HG03066 (cell line): ENCODE data around the gene HSPB6.
"Not testable (repeated sequence)": the region's sequence is repeated elsewhere in the genome, so short reads cannot be mapped to it uniquely, and the experiment has no call there.

Experiments
- ATAC-seq: cut with Tn5 transposase; IDR thresholded peaks from one replicate; pipeline ENCODE4 v1.9.1; 2021; ENCODE audit warnings: low read depth; ENCODE audit not compliant: unreplicated experiment

HSPB6 gene

GRCh38 chr19:35786299-35787160, 29.7 kb upstream of the HSPB6 start:
- ATAC-seq = no peak

- no peak for ATAC-seq
Measured at GRCh38 chr19:35785339-35785627, 28.5 kb upstream of the HSPB6 start.

GRCh38 chr19:35784503-35785338, 27.9 kb upstream of the HSPB6 start:
- no peak for ATAC-seq

- no peak for ATAC-seq
Measured at GRCh38 chr19:35783469-35784434, 26.9 kb upstream of the HSPB6 start.

- no peak for ATAC-seq
Measured at GRCh38 chr19:35782589-35782988, 25.8 kb upstream of the HSPB6 start.

- ATAC-seq = no peak
Measured at GRCh38 chr19:35781650-35782049, 24.8 kb upstream of the HSPB6 start.

GRCh38 chr19:35780717-35781116, 23.9 kb upstream of the HSPB6 start:
- no peak for ATAC-seq

- no peak for ATAC-seq
Measured at GRCh38 chr19:35780058-35780457, 23.2 kb upstream of the HSPB6 start.

GRCh38 chr19:35779033-35779432, 22.2 kb upstream of the HSPB6 start:
- ATAC-seq = no peak

- no peak for ATAC-seq
Measured at GRCh38 chr19:35777961-35778360, 21.1 kb upstream of the HSPB6 start.

- ATAC-seq = no peak
Measured at GRCh38 chr19:35777086-35777841, 20.4 kb upstream of the HSPB6 start.

GRCh38 chr19:35776102-35776788, 19.4 kb upstream of the HSPB6 start:
- no peak for ATAC-seq

GRCh38 chr19:35775298-35776101, 18.7 kb upstream of the HSPB6 start, which contains the start of gene ARHGAP33:
Gene ARHGAP33, plus strand, starts transcription at chr19:35775564. Its CDS starts 95 bp downstream, at chr19:35775659.
- peak; percentile 95 for ATAC-seq

- ATAC-seq = no peak
Measured at GRCh38 chr19:35775046-35775297, 18.1 kb upstream of the HSPB6 start.

- ATAC-seq = no peak
Measured at GRCh38 chr19:35774274-35775045, 17.6 kb upstream of the HSPB6 start.

- ATAC-seq = no peak
Measured at GRCh38 chr19:35773020-35773806, 16.4 kb upstream of the HSPB6 start.

GRCh38 chr19:35772362-35772761, 15.5 kb upstream of the HSPB6 start:
- ATAC-seq = not testable (repeated sequence)
